Thoracic aorta (tissue), 2 donors: Measurements from ENCODE around the gene TRIM63. TPM values are rescaled to one million over a fixed set of nuclear protein-coding genes. Genes with fewer than 3 reads are reported as not detected.

Experiments
- ATAC-seq: fragments of 150-250 bp; one replicate; pipeline ENCODE4 v1.8.0; 2017; ENCODE audit warnings: low read depth; ENCODE audit not compliant: insufficient number of reproducible peaks, low FRiP score
- DNase-seq: peaks from one replicate; pipeline ENCODE4 v3.0.0-alpha.2; 2020; ENCODE audit warnings: low spot score
- H3K27ac ChIP-seq, 2 donors: fragments of 200-600 bp; sonication (generic); 1 replicate in 1 of 2; 2 replicates in 1 of 2; pipeline ENCODE4 v1.5.1; 2016; ENCODE audit warnings: mild to moderate bottlenecking in 2 of 2, moderate library complexity in 2 of 2
- H3K27me3 ChIP-seq: fragments of 200-600 bp; sonication (generic); replicated peaks from 2 replicates; pipeline ENCODE4 v1.6.0; 2016; ENCODE audit warnings: mild to moderate bottlenecking; ENCODE audit not compliant: insufficient read depth
- H3K36me3 ChIP-seq: fragments of 200-600 bp; sonication (generic); one replicate; pipeline ENCODE4 v1.5.1; 2016
- H3K4me1 ChIP-seq, 2 donors: fragments of 200-600 bp; sonication (generic); 1 replicate in 1 of 2; 2 replicates in 1 of 2; pipeline versions ENCODE4 v1.5.1 to v1.6.0; 2016; ENCODE audit warnings: low read depth in 2 of 2, mild to moderate bottlenecking in 1 of 2; ENCODE audit not compliant: control insufficient read depth in 1 of 2
- H3K4me3 ChIP-seq: fragments of 200-600 bp; sonication (generic); 2 replicates; pipeline ENCODE4 v1.5.1; 2016; ENCODE audit warnings: mild to moderate bottlenecking
- H3K9me3 ChIP-seq: fragments of 200-600 bp; sonication (generic); 2 replicates; pipeline ENCODE4 v1.5.1; 2016
- total RNA-seq, 2 donors: library from RNA; depleted of rRNA; stranded (reverse); fragments of >200 nt; gene quantifications; one replicate each; pipeline versions ENCODE4 v1.1.0 to v1.2.3, GENCODE V29; 2016
- TF ChIP-seq, protein P1 (sequence below): fragments of 200-600 bp; sonication (generic); IDR thresholded peaks from one replicate; pipeline ENCODE4 v1.5.1; 2019; ENCODE audit warnings: antibody characterized with exemption

TRIM63 gene
- total RNA-seq, 2 donors from 2014 or later: not detected

- TF ChIP-seq, protein P1, sequence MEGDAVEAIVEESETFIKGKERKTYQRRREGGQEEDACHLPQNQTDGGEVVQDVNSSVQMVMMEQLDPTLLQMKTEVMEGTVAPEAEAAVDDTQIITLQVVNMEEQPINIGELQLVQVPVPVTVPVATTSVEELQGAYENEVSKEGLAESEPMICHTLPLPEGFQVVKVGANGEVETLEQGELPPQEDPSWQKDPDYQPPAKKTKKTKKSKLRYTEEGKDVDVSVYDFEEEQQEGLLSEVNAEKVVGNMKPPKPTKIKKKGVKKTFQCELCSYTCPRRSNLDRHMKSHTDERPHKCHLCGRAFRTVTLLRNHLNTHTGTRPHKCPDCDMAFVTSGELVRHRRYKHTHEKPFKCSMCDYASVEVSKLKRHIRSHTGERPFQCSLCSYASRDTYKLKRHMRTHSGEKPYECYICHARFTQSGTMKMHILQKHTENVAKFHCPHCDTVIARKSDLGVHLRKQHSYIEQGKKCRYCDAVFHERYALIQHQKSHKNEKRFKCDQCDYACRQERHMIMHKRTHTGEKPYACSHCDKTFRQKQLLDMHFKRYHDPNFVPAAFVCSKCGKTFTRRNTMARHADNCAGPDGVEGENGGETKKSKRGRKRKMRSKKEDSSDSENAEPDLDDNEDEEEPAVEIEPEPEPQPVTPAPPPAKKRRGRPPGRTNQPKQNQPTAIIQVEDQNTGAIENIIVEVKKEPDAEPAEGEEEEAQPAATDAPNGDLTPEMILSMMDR: no peak
- H3K27ac ChIP-seq: no peak overlapping the region
- no peaks in the 10 kb centered on the region for H3K36me3 ChIP-seq
- H3K4me3 ChIP-seq: no peak overlapping the region
- no peaks in the 10 kb centered on the region for H3K27me3 ChIP-seq
- DNase-seq (no peak), ATAC-seq (no peak)
- peaks cover 6 to 30% of the 10 kb centered on the region in 2 donors for H3K4me1 ChIP-seq
- H3K9me3 ChIP-seq: no peaks in the 10 kb centered on the region
These were observed 43.6 kb downstream of the TRIM63 start for GRCh38 chr1:26023826-26024225.

GRCh38 chr1:26023009-26023408 is 44.4 kb downstream of the TRIM63 start:
- Histone ChIP-seq H3K36me3 (no peaks in the 10 kb centered on the region), H3K9me3 (no peaks in the 10 kb centered on the region), H3K27ac (no peak overlapping the region), H3K4me3 (no peak overlapping the region), H3K27me3 (no peaks in the 10 kb centered on the region), H3K4me1 (peaks cover 6 to 30% of the 10 kb centered on the region in 2 donors)
- no peak for ATAC-seq
- TF ChIP-seq, protein P1: no peak
- no peak for DNase-seq

GRCh38 chr1:26022404-26022779 is 45.0 kb downstream of the TRIM63 start:
- Histone ChIP-seq H3K4me3 (no peak overlapping the region), H3K9me3 (no peaks in the 10 kb centered on the region), H3K4me1 (peaks cover 6 to 30% of the 10 kb centered on the region in 2 donors), H3K27me3 (no peaks in the 10 kb centered on the region), H3K36me3 (no peaks in the 10 kb centered on the region), H3K27ac (no peak overlapping the region)
- ATAC-seq (no peak), DNase-seq (no peak)
- TF ChIP-seq, protein P1: no peak

- Histone ChIP-seq H3K36me3 (no peaks in the 10 kb centered on the region), H3K4me1 (peaks cover 6 to 30% of the 10 kb centered on the region in 2 donors), H3K4me3 (peak within 1 kb of the TSS; percentile 42), H3K27ac (no peak within 1 kb of the TSS), H3K27me3 (no peaks in the 10 kb centered on the region), H3K9me3 (no peaks in the 10 kb centered on the region)
- no peak for DNase-seq
- TF ChIP-seq, protein P1: no peak
- no peak for ATAC-seq
These were observed 45.6 kb downstream of the TRIM63 start, which contains the start of gene EXTL1 for GRCh38 chr1:26021647-26022403. EXTL1 (plus strand) TSS chr1:26021775; CDS start chr1:26022647, 872 bp downstream.

- TF ChIP-seq, protein P1: no peak
- Histone ChIP-seq H3K27ac (no peak overlapping the region), H3K4me1 (peaks cover 6 to 30% of the 10 kb centered on the region in 2 donors), H3K9me3 (no peaks in the 10 kb centered on the region), H3K4me3 (peak overlapping the region; percentile 42), H3K36me3 (no peaks in the 10 kb centered on the region), H3K27me3 (no peaks in the 10 kb centered on the region)
- DNase-seq (no peak), ATAC-seq (no peak)
These were observed 46.3 kb downstream of the TRIM63 start for GRCh38 chr1:26020941-26021646.
